Measurements from ENCODE around the gene HSP90AA1.
"Not testable (repeated sequence)": the region's sequence is repeated elsewhere in the genome, so short reads cannot be mapped to it uniquely, and the experiment has no call there.

- not testable (repeated sequence) for TF ChIP-seq POLR2A, CTCF, POLR2AphosphoS5, EP300 (IDR thresholded peaks at IDR 0.05)
Observed at GRCh38 chr14:102078361-102078791, 8.5 kb downstream of the HSP90AA1 start.
